Endodermal cell (in vitro differentiated cells): ENCODE results near the gene UGT1A1. TPM values are rescaled to one million over a fixed set of nuclear protein-coding genes. Genes with fewer than 3 reads are reported as not detected.

Source experiments
- DNase-seq: peaks from one replicate; pipeline ENCODE4 v3.0.0-alpha.2; 2017
- H3K27ac ChIP-seq: 2 replicates; pipeline ENCODE4 v1.5.1; 2013; ENCODE audit warnings: mild to moderate bottlenecking, low read depth, low read length, moderate library complexity
- H3K27me3 ChIP-seq: 2 replicates; pipeline ENCODE4 v1.6.1; 2013; ENCODE audit warnings: mild to moderate bottlenecking, low read length, moderate library complexity; ENCODE audit not compliant: insufficient read depth, control insufficient read depth, poor library complexity, severe bottlenecking
- H3K36me3 ChIP-seq: 2 replicates; pipeline ENCODE4 v1.7.0; 2013; ENCODE audit warnings: mild to moderate bottlenecking, low read length, moderate library complexity; ENCODE audit not compliant: control insufficient read depth, insufficient read depth
- H3K4me1 ChIP-seq: one replicate; pipeline ENCODE4 v1.7.0; 2013; ENCODE audit warnings: low read length; ENCODE audit not compliant: control insufficient read depth, insufficient read depth
- H3K4me3 ChIP-seq: 2 replicates; pipeline ENCODE4 v1.5.1; 2013; ENCODE audit warnings: mild to moderate bottlenecking, low read length, moderate library complexity
- H3K9ac ChIP-seq: 2 replicates; pipeline ENCODE4 v1.6.1; 2013; ENCODE audit warnings: mild to moderate bottlenecking, low read length, moderate library complexity; ENCODE audit not compliant: poor library complexity, severe bottlenecking; ENCODE audit errors: extremely low read depth
- H3K9me3 ChIP-seq: 2 replicates; pipeline ENCODE4 v1.6.1; 2013; ENCODE audit warnings: mild to moderate bottlenecking, low read length, moderate library complexity; ENCODE audit not compliant: control insufficient read depth
- H3K27ac Mint-ChIP-seq: 2 replicates; pipeline ENCODE4 v1.8.0; 2020; ENCODE audit warnings: mixed read lengths
- H3K27me3 Mint-ChIP-seq: 2 replicates; pipeline ENCODE4 v1.8.0; 2021; ENCODE audit warnings: mild to moderate bottlenecking, mixed read lengths; ENCODE audit not compliant: insufficient read depth
- H3K36me3 Mint-ChIP-seq: 2 replicates; pipeline ENCODE4 v1.8.0; 2020; ENCODE audit warnings: low read depth, mixed read lengths
- H3K4me1 Mint-ChIP-seq: 2 replicates; pipeline ENCODE4 v1.8.0; 2020; ENCODE audit warnings: mixed read lengths
- H3K4me3 Mint-ChIP-seq: 2 replicates; pipeline ENCODE4 v1.8.0; 2020; ENCODE audit warnings: mild to moderate bottlenecking, moderate library complexity, mixed read lengths
- H3K9me3 Mint-ChIP-seq: 2 replicates; pipeline ENCODE4 v1.8.0; 2020; ENCODE audit warnings: mild to moderate bottlenecking, mixed read lengths
- WGBS, 2 experiments: methylation state at CpG; one replicate each; pipeline versions ENCODE4 v1.1.5 to v1.1.7; 2013; ENCODE audit warnings: missing lambda C conversion rate in 2 of 2, mixed read lengths in 1 of 2; ENCODE audit not compliant: insufficient coverage in 1 of 2, insufficient read length in 1 of 2; 5-methylcytosine and 5-hydroxymethylcytosine counted together
- total RNA-seq, 2 donors: library from RNA; stranded (reverse); fragmentation: NEBNext Ultra II Directional in 1 of 2; extraction: Animal tissue kit (Norgen Biotek cat#: 25700) in 1 of 2; gene quantifications; 2 replicates in 1 of 2; 3 replicates in 1 of 2; pipeline ENCODE4 v1.2.1, GENCODE V29; 2021
- TF ChIP-seq, protein P1 (sequence below): fragments of 200-600 bp; sonication (generic); conservative IDR thresholded peaks from 2 replicates; pipeline ENCODE4 v1.5.0; 2021; ENCODE audit warnings: antibody characterized with exemption, mild to moderate bottlenecking

Gene UGT1A1
- total RNA-seq, 2 donors from 2014 or later = not detected

DNA sequence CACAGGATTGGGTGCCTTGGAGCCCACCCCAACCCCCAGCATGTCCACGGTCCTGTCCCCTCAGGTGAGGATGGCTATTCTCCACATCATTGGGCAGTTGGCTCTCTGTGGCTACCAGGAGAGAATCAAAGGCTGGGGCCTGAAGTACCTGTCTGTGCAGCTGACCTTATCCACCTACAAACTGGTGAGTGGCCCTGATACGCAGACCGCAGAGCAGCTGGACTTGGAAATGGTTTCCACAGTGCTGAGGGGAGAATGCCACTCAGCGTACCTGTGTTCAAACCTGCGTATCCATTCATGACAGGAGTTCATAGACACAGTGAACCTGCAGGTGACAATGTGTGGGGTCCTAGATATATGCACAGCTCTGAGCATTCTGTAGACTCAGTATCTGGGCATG, 39.6 kb downstream of the UGT1A1 start:
- DNase-seq = peak; percentile 10
- H3K36me3 Mint-ChIP-seq = no peaks in the 10 kb centered on the region
- H3K4me3 ChIP-seq = no peak overlapping the region
- no peak overlapping the region for H3K27ac ChIP-seq
- H3K27me3 ChIP-seq = no peaks in the 10 kb centered on the region
- H3K9ac ChIP-seq = no peak overlapping the region
- no peak overlapping the region for H3K4me3 Mint-ChIP-seq
- 42 to 71% methylated on average over 2 to 5 of the region's 5 CpGs for WGBS, 2 experiments
- no peaks in the 10 kb centered on the region for H3K36me3 ChIP-seq
- H3K27ac Mint-ChIP-seq = no peak overlapping the region
- TF ChIP-seq, protein P1, sequence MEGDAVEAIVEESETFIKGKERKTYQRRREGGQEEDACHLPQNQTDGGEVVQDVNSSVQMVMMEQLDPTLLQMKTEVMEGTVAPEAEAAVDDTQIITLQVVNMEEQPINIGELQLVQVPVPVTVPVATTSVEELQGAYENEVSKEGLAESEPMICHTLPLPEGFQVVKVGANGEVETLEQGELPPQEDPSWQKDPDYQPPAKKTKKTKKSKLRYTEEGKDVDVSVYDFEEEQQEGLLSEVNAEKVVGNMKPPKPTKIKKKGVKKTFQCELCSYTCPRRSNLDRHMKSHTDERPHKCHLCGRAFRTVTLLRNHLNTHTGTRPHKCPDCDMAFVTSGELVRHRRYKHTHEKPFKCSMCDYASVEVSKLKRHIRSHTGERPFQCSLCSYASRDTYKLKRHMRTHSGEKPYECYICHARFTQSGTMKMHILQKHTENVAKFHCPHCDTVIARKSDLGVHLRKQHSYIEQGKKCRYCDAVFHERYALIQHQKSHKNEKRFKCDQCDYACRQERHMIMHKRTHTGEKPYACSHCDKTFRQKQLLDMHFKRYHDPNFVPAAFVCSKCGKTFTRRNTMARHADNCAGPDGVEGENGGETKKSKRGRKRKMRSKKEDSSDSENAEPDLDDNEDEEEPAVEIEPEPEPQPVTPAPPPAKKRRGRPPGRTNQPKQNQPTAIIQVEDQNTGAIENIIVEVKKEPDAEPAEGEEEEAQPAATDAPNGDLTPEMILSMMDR = no peak
- H3K4me1 ChIP-seq = no peaks in the 10 kb centered on the region
- peaks cover 3% of the 10 kb centered on the region for H3K9me3 Mint-ChIP-seq
- H3K4me1 Mint-ChIP-seq = no peaks in the 10 kb centered on the region
- H3K9me3 ChIP-seq = no peaks in the 10 kb centered on the region
- H3K27me3 Mint-ChIP-seq = peaks cover 14% of the 10 kb centered on the region

DNA sequence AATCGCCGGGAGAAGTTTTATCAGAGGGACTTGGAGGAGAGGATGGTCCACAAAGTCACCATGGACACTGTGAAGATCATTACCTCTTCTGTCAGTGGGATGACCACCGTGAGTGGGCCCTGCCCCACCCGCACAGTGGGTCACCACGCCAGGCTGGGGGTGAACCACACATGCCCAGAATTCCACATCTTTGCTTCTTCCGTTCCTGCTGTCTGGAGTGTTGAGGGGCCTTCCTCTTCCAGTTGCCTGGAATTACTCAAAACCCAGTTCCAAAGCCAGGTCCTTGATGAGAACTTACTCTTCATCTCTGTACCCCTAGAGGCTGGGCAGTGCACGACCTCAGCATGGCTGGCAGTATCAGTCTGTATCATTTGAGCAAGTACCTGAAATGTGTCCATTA, 40.1 kb downstream of the UGT1A1 start:
- no peaks in the 10 kb centered on the region for H3K9me3 ChIP-seq
- TF ChIP-seq, protein P1 = no peak
- no peak overlapping the region for H3K4me3 Mint-ChIP-seq
- H3K36me3 Mint-ChIP-seq = no peaks in the 10 kb centered on the region
- peaks cover 14% of the 10 kb centered on the region for H3K27me3 Mint-ChIP-seq
- H3K9me3 Mint-ChIP-seq = peaks cover 3% of the 10 kb centered on the region
- no peak overlapping the region for H3K4me3 ChIP-seq
- H3K4me1 ChIP-seq = no peaks in the 10 kb centered on the region
- H3K4me1 Mint-ChIP-seq = no peaks in the 10 kb centered on the region
- no peaks in the 10 kb centered on the region for H3K27me3 ChIP-seq
- peak; percentile 23 for DNase-seq
- H3K27ac Mint-ChIP-seq = no peak overlapping the region
- no peaks in the 10 kb centered on the region for H3K36me3 ChIP-seq
- no peak overlapping the region for H3K9ac ChIP-seq
- 93 to 94% methylated on average over 3 to 7 of the region's 7 CpGs for WGBS, 2 experiments
- H3K27ac ChIP-seq = no peak overlapping the region

DNA sequence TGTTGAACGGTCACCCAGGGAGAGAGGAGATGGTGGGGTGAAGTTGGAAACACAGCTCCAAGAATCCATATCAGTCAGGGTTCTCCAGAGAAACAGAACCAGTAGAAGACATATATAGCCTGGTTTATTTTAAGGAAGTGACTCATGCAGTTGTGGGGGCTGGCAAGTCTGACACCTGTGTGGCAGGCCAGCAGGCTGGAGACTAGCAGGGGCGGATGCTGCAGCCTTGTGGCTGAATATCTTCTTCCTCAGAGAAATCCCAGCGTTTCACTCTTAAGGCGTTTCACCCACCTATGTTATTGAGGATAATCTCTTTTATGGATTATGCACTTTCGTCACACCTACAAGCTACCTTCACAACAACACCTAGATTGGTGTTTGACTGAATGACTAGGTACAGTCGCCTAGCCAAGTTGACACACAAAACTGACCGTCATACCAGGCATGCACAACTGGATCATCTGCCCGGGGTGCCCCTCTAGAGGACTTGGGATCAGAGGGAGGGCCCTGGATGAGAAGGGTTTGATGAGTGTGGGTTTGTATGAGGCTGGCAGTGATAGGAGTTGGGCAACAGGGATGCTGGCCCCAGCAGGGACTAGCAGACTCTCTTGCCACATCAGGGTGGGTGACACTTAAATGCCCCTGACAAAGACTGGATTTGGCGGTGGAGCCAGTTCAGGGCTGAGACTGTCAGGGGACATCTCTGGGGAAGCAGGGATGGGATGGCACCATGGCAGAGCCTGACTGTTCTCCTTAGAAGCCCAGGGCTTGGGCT, 41.5 kb downstream of the UGT1A1 start:
- no peaks in the 10 kb centered on the region for H3K4me1 ChIP-seq
- H3K4me3 ChIP-seq = no peak overlapping the region
- TF ChIP-seq, protein P1 = no peak
- Mint-ChIP-seq H3K4me3 (no peak overlapping the region), H3K36me3 (no peaks in the 10 kb centered on the region), H3K27me3 (peaks cover 14% of the 10 kb centered on the region), H3K4me1 (no peaks in the 10 kb centered on the region), H3K27ac (no peak overlapping the region), H3K9me3 (peaks cover 5% of the 10 kb centered on the region)
- H3K27me3 ChIP-seq = no peaks in the 10 kb centered on the region
- H3K9ac ChIP-seq = no peak overlapping the region
- DNase-seq = peak; percentile 44
- H3K9me3 ChIP-seq = no peaks in the 10 kb centered on the region
- WGBS, 2 experiments = 85 to 89% methylated on average over 3 to 9 of the region's 9 CpGs
- H3K36me3 ChIP-seq = no peaks in the 10 kb centered on the region
- no peak overlapping the region for H3K27ac ChIP-seq
